ENCODE results near the gene ARHGAP4. TPM values are rescaled to one million over a fixed set of nuclear protein-coding genes. Genes with fewer than 3 reads are reported as not detected.

Gene ARHGAP4
- total and polyA plus RNA-seq, 2 donors (not counting 3 experiments of a cell fraction or from before 2014, with no cell fraction given), result 20.9 to 33.3 TPM

DNA sequence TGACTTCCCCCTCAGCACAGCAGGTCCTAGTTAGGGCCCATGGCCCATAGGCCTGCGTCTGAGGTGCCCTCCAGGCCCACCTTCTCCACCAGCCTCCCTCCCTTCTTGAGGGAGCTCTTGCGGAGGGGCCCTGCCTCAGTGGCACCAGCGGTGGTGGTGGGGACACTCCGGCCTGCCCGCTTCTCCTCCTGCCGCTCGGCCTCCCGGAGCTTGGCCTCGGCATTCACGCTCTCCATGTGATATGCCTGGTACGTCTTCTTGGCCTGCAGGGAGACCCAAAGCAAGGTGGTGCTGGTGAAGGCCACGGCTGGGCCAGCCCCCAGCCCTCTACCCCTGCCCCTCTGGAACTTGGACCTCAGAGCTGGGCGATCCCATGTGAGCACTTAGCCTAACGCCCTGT, 5.5 kb downstream of the ARHGAP4 start:
- no peak overlapping the region for H3K4me3 ChIP-seq (replicated peaks in 1 of 3; ENCODE audit: insufficient read depth in 1 of 3, low read depth in 1 of 3, low read length in 3 of 3)
- TF ChIP-seq FOS (IDR thresholded peaks at IDR 0.05; ENCODE audit: borderline replicate concordance, insufficient read depth, low read length), result no peak
- no peak for TF ChIP-seq MYC (IDR thresholded peaks at IDR 0.05; ENCODE audit: low read depth, low read length)
- no peak for TF ChIP-seq CTCF (IDR thresholded peaks at IDR 0.05; ENCODE audit: extremely low read depth in 1 of 2, insufficient read depth in 1 of 2, low read depth in 1 of 2, low read length in 2 of 2)
- no peak for TF ChIP-seq JUN (IDR thresholded peaks at IDR 0.05; ENCODE audit: borderline replicate concordance, insufficient read depth, insufficient read length, low read depth)
- no peak for TF ChIP-seq EZH2 (IDR thresholded peaks at IDR 0.05; ENCODE audit: borderline replicate concordance, low read depth, low read length, severe bottlenecking)
- TF ChIP-seq GATA2 (IDR thresholded peaks at IDR 0.05; ENCODE audit: insufficient read depth, insufficient read length, low read depth, low read length), result no peak
- no peak for TF ChIP-seq POLR2A (IDR thresholded peaks at IDR 0.05; ENCODE audit: low read depth, low read length)
- no peak for TF ChIP-seq POLR2AphosphoS5 (IDR thresholded peaks at IDR 0.05; ENCODE audit: insufficient read depth, low read depth, low read length)
- TF ChIP-seq, protein P1, sequence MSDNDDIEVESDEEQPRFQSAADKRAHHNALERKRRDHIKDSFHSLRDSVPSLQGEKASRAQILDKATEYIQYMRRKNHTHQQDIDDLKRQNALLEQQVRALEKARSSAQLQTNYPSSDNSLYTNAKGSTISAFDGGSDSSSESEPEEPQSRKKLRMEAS (IDR thresholded peaks at IDR 0.05; ENCODE audit: insufficient read depth, insufficient read length), result no peak
- no peaks in the 10 kb centered on the region for H3K79me2 ChIP-seq (ENCODE audit: control insufficient read depth, insufficient read depth, low read length)
- peaks cover 24% of the 10 kb centered on the region for H3K4me1 ChIP-seq (ENCODE audit: control insufficient read depth, extremely low read depth, insufficient read depth, low read length)
- no peak for FAIRE-seq
- H3K27me3 ChIP-seq (ENCODE audit: control insufficient read depth in 2 of 2, insufficient read depth in 2 of 2, low read length in 2 of 2), result no peaks in the 10 kb centered on the region
- ChIA-PET POLR2A (no interaction called here), CTCF (interaction anchor here (9.0 kb wide), 1 partner anchor 28 kb away, joined by 253 read pairs; the partner anchor contains the start of gene RENBP)
- peaks cover 0 to 3% of the 10 kb centered on the region in 2 experiments for H3K36me3 ChIP-seq (ENCODE audit: control insufficient read depth in 2 of 2, extremely low read depth in 1 of 2, insufficient read depth in 2 of 2, low read length in 2 of 2)
- H3K9me3 ChIP-seq (replicated peaks; ENCODE audit: control insufficient read depth, insufficient read depth, low read length), result no peaks in the 10 kb centered on the region
- no peaks in the 10 kb centered on the region for H3K9me1 ChIP-seq (replicated peaks; ENCODE audit: control insufficient read depth, extremely low read depth, insufficient read depth, low read length)
- no peak overlapping the region for H2AFZ ChIP-seq (ENCODE audit: low read depth, low read length)
- no peak overlapping the region for H3K9ac ChIP-seq (replicated peaks; ENCODE audit: extremely low read depth, insufficient read depth, low read length)
- BruUV-seq (replicated peaks), result no TSS peak
- dilution Hi-C loops (cut with MboI; ENCODE audit: extremely low pct_ligation_motif_present, low sequenced_read_pairs), result no loop called here
- intact Hi-C loops (cut with micrococcal nuclease), result no loop called here
- DNase-seq (ENCODE audit: low read depth, low spot score), result no peak
- no peak overlapping the region for H3K27ac ChIP-seq (ENCODE audit: insufficient read depth, low read depth, low read length)
- H4K20me1 ChIP-seq (replicated peaks; ENCODE audit: control insufficient read depth, extremely low read depth, insufficient read depth, low read length), result no peaks in the 10 kb centered on the region
- no peak overlapping the region for H3K4me2 ChIP-seq (ENCODE audit: insufficient read depth, low read length)

Measured in endothelial cell of umbilical vein (primary cell).